ENCODE data around the gene GSTM1.

DNA sequence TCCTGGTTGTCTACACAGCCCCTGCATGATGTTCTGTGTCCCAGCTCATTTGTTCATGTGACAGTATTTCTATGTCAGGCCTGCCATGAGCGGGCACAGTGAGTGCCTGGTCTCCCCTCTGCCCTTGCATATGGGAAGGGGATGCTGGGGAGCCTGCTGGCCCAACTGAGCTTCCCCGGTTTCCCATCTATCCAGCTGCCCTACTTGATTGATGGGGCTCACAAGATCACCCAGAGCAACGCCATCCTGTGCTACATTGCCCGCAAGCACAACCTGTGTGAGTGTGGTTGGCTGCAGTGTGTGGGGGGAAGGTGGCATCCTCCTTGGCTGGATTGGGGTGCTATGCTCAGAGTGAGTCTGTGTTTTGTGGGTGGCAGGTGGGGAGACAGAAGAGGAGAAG, 30.2 kb upstream of the GSTM1 start:
- TF ChIP-seq, protein P1, sequence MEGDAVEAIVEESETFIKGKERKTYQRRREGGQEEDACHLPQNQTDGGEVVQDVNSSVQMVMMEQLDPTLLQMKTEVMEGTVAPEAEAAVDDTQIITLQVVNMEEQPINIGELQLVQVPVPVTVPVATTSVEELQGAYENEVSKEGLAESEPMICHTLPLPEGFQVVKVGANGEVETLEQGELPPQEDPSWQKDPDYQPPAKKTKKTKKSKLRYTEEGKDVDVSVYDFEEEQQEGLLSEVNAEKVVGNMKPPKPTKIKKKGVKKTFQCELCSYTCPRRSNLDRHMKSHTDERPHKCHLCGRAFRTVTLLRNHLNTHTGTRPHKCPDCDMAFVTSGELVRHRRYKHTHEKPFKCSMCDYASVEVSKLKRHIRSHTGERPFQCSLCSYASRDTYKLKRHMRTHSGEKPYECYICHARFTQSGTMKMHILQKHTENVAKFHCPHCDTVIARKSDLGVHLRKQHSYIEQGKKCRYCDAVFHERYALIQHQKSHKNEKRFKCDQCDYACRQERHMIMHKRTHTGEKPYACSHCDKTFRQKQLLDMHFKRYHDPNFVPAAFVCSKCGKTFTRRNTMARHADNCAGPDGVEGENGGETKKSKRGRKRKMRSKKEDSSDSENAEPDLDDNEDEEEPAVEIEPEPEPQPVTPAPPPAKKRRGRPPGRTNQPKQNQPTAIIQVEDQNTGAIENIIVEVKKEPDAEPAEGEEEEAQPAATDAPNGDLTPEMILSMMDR (IDR thresholded peaks at IDR 0.05) = no peak
- no peak for TF ChIP-seq POLR2A (IDR thresholded peaks at IDR 0.05)

Data from sigmoid colon (tissue), 3 donors.